HUDEP-2 (cell line): Measurements from ENCODE around the gene TTLL4.
A peak's percentile ranks its signal among the peaks of the same experiment; 100 is the strongest.

Experiments
- DNase-seq, 76 experiments: peaks; one replicate each; lab custom pipeline; 2025; ENCODE audit not compliant: unreplicated experiment in 76 of 76; lab: John Stamatoyannopoulos, UW

The TTLL4 gene, protein sequence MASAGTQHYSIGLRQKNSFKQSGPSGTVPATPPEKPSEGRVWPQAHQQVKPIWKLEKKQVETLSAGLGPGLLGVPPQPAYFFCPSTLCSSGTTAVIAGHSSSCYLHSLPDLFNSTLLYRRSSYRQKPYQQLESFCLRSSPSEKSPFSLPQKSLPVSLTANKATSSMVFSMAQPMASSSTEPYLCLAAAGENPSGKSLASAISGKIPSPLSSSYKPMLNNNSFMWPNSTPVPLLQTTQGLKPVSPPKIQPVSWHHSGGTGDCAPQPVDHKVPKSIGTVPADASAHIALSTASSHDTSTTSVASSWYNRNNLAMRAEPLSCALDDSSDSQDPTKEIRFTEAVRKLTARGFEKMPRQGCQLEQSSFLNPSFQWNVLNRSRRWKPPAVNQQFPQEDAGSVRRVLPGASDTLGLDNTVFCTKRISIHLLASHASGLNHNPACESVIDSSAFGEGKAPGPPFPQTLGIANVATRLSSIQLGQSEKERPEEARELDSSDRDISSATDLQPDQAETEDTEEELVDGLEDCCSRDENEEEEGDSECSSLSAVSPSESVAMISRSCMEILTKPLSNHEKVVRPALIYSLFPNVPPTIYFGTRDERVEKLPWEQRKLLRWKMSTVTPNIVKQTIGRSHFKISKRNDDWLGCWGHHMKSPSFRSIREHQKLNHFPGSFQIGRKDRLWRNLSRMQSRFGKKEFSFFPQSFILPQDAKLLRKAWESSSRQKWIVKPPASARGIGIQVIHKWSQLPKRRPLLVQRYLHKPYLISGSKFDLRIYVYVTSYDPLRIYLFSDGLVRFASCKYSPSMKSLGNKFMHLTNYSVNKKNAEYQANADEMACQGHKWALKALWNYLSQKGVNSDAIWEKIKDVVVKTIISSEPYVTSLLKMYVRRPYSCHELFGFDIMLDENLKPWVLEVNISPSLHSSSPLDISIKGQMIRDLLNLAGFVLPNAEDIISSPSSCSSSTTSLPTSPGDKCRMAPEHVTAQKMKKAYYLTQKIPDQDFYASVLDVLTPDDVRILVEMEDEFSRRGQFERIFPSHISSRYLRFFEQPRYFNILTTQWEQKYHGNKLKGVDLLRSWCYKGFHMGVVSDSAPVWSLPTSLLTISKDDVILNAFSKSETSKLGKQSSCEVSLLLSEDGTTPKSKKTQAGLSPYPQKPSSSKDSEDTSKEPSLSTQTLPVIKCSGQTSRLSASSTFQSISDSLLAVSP

DNA sequence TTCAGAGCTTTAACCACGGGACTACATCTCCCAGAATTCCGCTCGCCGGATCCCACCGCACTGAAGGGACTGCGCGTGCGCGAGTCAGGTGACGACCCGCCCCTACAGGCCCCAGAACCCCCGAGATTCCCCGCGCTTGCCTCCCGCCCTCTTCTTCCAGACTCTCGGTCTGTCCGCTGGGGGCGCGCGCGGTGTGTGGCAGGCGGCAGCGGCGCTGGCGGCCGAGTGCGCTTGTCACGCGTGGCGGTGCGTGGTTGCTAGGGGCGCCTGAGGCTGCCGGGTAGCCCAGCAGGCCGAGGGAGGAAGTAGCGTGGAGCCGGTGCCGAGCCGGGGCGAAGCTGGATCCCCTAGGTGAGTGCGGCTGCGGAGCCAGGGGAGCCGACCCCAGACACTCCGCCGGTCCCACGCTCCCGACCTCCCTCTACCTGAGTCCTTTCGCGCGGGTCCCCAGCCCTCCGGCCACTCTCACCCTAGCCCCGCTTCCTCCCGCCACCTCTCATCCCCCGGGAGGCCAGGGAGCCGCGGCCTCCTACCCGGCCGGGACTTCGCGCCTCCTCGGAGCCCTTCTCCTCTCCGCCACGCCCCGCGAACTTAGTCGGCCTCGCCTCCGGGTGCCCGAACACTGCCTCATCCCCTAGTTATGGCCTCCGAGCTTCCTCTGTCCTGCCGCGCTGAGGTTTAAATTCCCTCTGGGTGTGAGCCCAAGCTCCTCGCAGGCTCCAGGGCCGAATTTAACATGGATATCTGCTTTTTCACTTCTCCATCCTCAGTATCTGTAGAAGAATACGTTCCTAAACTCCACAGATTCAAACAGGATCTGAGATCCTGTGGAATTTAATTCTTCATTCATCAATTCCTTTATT, at the start of gene TTLL4:
TSS of gene TTLL4 (plus strand) at position 149 of the 863 bp plus-strand sequence. CDS start 26,842 bp downstream, outside the sequence.
- peak; percentile 29 to 98 (median 94) for DNase-seq

DNA sequence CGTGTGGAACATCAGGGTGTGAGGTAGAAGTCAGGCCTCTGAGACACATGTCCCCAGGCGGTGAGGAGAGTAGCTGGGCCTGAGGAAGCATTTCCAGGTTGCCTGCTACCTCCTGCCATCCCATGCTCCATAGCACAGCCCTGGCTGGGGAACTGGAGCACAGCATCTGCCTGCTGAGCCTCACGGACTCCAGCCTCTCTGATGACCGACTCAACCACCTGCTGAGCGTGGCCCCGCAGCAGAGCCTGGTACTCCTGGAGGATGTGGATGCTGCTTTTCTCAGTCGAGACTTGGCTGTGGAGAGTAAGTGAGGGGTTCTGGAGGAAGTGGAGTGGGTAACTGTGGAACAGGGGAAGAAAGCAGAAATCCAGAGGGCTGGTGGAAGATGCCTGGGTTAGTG, 48.3 kb upstream of the TTLL4 start:
- DNase-seq: no peak

DNA sequence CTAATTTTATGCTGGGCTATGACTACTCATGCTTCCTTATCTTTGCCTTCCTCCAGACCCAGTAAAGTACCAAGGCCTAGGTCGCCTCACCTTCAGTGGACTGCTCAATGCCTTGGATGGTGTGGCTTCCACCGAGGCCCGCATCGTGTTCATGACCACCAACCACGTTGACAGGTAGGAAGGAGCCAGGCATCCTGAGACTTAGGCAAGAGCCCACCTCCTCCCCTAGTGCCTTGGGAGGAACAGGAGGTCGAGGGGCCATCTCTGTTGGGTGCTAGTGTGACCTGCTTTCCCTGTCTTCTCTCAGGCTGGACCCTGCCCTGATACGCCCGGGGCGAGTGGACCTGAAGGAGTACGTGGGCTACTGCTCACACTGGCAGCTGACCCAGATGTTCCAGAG, 47.8 kb upstream of the TTLL4 start:
- no peak for DNase-seq

DNA sequence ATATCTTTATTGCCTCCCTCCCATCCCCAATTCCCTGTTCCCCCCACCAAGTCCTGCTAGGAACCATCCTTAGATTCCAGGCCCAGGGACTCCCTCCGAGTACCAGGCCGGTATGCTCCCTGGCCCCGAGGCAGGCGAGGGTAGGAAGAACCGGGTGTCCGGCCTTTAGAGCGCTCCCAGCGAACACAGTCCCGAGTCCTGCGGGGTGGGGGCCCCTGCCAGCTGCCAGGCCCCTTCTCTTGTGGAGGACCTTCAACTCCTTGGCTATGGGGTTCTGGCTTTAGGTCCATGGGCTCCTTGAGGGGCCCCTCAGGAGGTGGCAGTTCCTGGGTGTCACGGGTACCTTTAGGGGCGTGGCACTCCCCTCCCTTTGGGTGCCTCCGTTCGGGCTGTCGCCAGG, 46.7 kb upstream of the TTLL4 start:
- DNase-seq: no peak

DNA sequence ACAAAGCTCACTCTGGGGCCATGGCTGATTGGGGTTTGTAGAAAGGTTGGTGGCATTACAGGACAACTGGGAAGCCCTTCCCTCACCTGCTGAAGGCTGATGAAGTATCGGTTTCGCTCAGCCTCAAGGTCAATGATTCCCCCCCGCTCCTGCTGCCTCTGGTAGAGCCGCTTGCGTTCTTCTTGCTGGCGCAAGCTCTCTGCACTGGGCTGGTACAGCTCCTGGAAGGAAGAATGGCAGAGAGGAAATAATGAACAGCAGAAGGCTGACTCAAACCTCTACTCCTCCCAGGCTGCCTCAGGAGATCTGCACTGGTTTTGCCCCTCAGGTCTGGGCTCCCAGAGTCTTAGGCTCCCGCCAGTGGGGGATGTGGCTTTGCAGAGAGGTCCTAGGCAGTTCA, 46.0 kb upstream of the TTLL4 start:
- DNase-seq: no peak

DNA sequence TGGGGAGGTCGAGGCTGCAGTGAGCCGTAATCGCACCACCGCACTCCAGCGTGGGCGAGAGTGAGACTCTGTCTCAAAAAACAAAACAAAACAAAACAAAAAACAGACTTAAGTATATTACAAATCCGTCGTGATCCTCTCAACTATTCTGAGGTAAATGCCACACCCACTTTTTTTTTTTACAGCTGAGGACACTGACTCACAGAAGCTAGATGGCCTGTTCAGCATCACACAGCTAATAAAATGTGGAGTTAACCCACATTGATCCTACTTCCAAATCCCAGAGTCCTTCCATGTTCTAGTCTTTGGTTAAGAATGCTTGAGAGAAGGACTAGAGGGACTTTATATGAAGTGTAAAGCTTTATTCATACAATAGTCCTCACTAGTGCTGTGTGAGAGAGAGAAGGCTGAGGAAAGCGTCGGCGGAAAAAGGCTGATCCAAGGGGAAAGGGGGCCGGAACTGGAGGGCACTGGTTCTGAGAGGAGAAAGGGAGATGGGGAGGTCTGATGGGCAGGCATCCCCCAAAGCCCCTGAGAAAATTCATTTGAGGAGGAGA, 39.5 kb upstream of the TTLL4 start:
- DNase-seq: no peak

DNA sequence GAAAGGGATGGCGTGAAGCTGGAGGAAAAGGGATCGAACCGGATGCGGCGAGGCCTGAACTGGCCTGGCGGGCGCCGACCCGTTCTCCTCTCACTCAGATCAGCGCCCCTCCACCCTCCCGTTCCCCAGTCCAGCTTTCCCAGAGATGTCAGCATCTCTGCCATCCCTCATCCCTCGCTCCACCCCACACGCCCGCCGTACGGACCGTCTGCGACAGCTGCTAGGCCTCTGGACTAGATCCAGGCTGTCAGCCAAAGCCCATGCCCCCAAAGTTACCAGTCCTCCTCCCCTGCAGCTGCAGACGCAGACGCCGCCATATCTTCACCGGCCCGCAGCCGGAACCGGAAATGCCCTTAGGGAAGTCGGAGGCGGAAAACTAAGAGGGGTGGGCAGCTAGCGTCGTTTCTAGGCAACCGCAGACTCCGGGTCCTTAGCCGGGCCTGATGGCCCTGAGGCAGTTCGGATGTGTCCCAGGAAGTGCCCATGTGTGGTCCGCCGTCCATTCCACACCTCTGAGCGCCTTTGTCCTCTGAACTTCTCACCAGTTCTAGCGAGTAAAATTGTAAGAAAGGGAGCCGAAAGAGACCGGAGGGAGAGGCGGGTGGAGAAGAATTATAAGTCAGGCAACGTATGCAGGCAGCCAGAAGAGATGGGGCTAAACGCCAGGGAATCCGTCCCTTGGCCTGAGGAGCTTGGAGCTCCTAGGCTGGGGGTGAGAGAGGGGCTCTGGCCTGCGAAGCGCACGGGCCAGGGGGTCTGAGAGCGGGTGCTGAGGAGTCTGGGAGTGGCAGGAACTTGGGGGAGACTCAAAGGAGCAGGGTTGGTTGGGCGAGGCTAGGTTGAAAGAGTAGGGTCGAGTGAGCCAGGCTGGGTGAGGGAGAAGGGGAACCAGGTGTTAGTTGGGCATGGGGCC, 38.7 kb upstream of the TTLL4 start, which contains the start of the genes RNF25 and STK36:
TSS of gene RNF25 (minus strand) at position 349 of the 913 bp plus-strand sequence. CDS start at position 317, 32 bp downstream.
TSS of gene STK36 (plus strand) at position 433 of the 913 bp plus-strand sequence. CDS start 744 bp downstream, outside the sequence.
- DNase-seq: peak in 74 of 76 experiments; percentile 18 to 86 (median 65)

DNA sequence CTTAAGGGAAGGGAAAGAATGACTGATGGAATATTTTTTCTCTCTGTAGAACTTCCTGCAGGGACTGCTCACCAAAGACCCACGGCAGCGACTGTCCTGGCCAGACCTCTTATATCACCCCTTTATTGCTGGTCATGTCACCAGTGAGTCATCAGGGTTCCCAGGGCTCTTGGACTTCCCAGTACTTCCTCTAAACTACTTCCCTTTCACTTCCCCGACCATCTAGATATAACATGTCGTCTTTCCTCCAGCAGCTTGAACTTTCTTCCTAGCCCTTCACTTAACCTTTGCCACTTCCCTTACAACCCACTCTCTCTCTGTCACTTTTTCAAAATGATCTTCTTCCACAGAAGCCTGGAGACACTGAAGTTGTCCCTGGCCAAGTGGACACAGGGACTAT, 31.5 kb upstream of the TTLL4 start:
- no peak for DNase-seq

DNA sequence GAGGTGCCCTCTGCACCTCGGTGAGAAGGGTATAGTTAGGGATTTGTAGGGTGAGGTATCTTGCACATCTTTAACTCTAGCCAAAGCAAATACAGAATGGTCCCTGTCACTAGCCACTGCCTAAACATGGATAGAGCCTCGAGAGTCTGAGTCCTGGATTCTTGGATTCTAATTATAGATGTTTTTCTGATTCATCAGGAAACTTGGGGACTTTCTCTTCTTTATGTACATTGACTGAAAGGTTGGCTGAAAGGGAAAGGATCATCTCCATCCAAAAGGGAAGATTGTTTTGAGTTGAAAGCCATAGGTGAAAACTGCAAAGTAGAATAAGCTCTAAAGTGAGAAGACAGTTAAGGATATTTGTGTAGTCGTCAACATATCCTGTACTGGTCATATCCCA, 30.6 kb upstream of the TTLL4 start:
- DNase-seq: no peak

DNA sequence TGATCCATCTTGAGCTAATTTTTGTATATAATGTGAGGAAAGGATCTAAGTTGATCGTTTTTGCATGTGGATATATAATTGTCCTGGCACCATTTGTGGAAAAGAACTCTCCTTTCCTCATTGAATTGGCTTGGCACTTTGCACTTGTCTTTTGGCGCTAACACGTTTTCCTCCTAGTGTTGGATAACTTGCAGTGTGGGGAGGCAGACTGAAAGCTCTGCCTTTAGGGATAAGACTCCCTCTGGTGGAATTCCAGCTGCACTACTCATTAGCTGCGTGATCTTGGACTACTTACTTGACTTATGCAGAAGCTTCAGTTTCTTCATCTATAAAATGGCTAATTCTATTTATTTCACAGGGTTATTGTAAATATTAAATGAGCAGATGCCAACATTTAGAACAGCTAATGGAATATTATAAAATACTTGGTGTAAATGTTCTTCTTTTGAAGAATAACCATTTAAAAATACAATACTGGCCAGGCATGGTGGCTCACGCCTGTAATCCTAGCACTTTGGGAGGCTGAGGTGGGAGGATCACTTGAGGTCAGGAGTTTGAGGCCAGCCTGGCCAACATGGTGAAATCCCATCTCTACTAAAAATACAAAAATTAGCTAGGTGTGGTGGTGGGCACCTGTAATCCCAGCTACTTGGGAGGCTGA, 23.1 kb upstream of the TTLL4 start:
- peak in 69 of 76 experiments; percentile 1 to 75 (median 39) for DNase-seq

DNA sequence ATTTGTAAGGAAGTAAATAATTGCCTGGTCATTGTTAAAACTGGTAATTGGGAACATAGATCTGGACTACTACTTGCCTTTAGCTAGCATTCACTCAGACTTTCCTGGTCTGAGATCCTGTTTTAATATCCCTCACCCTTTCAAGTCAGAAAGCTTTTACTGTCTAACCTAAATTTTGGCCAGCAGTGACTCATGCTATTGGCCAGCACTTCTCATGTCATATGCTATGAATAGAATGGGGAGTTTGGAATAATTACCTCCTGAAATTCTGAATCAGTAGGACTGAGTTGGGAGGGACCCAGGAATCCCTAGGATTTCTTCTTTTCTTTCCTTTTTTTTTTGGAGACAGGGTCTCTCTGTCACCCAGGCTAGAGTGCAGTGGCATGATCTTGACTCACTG, 19.4 kb upstream of the TTLL4 start:
- DNase-seq: no peak

DNA sequence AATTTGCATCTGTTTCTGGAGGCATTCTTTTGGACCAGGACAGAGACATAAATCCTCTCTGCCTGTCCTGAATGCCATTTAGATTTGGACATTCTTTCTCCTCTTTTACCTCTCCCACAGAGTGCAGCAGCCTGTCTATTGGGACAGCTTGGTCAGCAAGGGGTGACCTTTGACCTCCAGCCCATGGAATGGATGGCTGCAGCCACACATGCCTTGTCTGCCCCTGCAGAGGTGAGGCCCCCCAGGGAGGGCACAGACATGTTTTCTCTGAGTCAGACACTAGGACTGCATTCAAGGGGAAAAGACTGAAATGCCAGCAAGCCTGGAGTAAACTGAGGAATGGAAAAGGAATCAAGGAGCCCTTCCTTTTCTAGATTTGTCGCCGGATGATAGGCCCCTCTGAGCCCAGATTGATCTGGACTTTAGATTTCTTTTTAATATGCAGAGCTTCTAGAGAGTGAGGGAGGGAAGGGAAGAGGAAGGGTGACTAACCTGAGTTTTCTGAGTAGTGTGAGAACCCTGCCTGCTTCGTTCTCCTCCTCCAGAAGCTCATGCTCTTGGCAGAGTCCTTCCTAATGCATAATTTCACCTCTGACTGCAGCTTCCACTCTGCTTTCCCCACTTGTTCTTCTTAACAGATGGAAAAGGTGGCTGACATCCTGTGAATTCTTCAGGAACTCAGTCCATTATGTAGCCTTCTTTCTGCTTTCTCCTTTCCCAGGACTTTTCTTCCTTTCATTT, 16.1 kb upstream of the TTLL4 start:
- DNase-seq: no peak

DNA sequence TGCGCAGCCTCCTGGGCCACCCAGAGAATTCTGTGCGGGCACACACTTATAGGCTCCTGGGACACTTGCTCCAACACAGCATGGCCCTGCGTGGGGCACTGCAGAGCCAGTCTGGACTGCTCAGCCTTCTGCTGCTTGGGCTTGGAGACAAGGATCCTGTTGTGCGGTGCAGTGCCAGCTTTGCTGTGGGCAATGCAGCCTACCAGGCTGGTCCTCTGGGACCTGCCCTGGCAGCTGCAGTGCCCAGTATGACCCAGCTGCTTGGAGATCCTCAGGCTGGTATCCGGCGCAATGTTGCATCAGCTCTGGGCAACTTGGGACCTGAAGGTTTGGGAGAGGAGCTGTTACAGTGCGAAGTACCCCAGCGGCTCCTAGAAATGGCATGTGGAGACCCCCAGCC, 11.8 kb upstream of the TTLL4 start:
- DNase-seq: no peak

DNA sequence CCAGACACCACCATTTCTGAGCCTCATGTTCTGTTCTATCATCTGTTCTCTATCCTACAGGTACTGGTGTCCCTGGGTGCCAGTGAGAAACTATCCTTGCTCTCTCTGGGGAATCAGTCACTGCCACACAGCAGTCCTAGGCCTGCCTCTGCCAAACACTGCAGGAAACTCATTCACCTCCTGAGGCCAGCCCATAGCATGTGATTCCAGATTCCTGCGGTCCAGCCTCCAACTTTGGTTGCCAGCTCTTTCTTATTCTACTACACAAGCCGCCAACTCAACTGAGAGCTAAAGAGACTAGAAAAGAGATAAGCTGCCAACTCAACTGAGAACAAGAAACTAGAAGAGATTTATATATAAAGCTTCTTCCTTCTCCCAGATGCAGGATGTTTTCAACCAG, 8.8 kb upstream of the TTLL4 start:
- no peak for DNase-seq

DNA sequence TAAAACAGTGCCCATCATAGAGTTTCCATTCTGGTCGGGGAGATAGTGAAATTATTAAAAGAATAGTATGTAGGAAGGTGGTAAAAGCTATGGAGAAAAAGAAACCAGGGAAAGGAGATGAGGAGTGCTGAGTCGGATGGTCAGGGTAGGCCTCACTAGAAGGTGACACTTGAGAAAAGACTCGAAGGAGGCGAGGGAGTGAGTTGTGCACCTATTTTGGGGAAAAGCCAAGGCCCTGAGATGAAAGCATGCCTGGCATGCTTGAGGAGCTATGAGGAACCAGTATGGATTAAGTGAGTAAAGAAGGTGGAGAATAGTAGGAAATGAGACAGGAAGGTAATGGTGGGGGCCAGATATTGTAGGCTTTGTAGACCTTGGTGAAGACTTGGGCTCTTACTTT, 7.3 kb upstream of the TTLL4 start:
- DNase-seq: no peak

DNA sequence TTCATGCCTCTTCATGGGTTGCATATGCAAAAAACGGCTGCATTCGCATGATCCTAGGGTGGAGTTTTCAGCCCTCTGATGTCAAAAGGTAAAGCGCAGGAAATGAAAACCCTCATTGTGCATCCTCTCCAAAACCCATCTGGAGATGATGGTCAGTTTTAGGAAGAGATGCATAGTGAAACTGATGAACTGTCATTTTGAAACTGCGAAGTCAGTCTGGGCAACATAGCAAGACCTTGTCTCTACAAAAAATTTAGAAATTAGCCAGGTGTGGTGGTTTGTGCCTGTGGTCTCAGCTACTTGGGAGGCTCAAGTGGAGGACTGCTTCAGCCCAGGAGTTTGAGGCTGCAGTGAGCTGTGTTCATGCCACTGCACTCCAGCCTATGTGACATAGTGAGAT, 2.5 kb upstream of the TTLL4 start:
- no peak for DNase-seq

DNA sequence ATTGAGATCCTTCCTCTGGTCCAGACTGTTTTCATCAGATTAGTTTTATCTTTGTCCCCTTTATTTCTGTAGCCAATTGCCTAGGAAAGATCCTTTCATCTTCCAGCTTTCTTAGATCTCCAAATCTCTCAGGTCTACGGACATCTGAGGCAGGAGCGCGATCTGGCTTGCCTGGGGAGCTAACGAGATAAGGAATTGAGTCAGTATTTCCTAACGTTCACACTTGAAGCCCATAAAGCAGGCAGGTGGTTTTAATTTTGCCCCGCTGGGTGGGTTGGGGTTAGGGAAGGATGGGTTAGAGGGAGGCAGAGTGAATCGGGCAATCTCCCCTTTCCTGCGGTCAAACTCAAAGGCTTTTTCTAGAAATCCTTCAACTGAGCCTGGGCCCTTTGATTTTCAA, 727 bp upstream of the TTLL4 start:
- DNase-seq: no peak
